Thyroid gland (tissue), 4 donors: ENCODE measurements around the gene DRP2.

Source experiments
- CTCF ChIP-seq, 6 experiments: fragments of 200-600 bp in 3 of 6; fragments of 450-650 bp in 3 of 6; sonication (generic) in 3 of 6; IDR thresholded peaks; one replicate each; pipeline ENCODE4 v1.5.1; 2016 to 2019; ENCODE audit warnings: antibody characterized with exemption in 6 of 6, mild to moderate bottlenecking in 2 of 6, inconsistent platforms in 1 of 6, moderate library complexity in 1 of 6
- POLR2A ChIP-seq, 2 donors: fragments of 450-650 bp; IDR thresholded peaks; one replicate each; pipeline ENCODE4 v1.6.1; 2017; ENCODE audit warnings: antibody characterized with exemption in 2 of 2, mild to moderate bottlenecking in 2 of 2, moderate library complexity in 1 of 2

GRCh38 chrX:101252634-101253033 is 33.0 kb downstream of the DRP2 start:
- TF ChIP-seq POLR2A (IDR thresholded peaks at IDR 0.05) (no peak), CTCF (IDR thresholded peaks at IDR 0.05) (no peak)
